ENCODE results near the gene GPC1.
"Not testable (repeated sequence)": the region's sequence is repeated elsewhere in the genome, so short reads cannot be mapped to it uniquely, and the experiment has no call there.

GPC1 gene

GRCh38 chr2:240468303-240469238 is 33.1 kb downstream of the GPC1 start:
- no peak for DNase-seq (ENCODE audit: low read depth)

- no peak for DNase-seq (ENCODE audit: low read depth)
Observed at GRCh38 chr2:240469239-240469636, 33.8 kb downstream of the GPC1 start.

- no peak for DNase-seq (ENCODE audit: low read depth)
Observed at GRCh38 chr2:240469740-240470139, 34.3 kb downstream of the GPC1 start.

GRCh38 chr2:240472078-240472790 is 36.8 kb downstream of the GPC1 start:
- no peak for DNase-seq (ENCODE audit: low read depth)

GRCh38 chr2:240473211-240473610 is 37.7 kb downstream of the GPC1 start:
- DNase-seq (ENCODE audit: low read depth) = no peak

GRCh38 chr2:240477916-240478315 is 42.5 kb downstream of the GPC1 start:
- DNase-seq (ENCODE audit: low read depth) = no peak

- no peak for DNase-seq (ENCODE audit: low read depth)
Observed at GRCh38 chr2:240478346-240479110, 43.1 kb downstream of the GPC1 start.

- no peak for DNase-seq (ENCODE audit: low read depth)
Observed at GRCh38 chr2:240479111-240479501, 43.6 kb downstream of the GPC1 start.

GRCh38 chr2:240480834-240481623 is 45.6 kb downstream of the GPC1 start:
- no peak for DNase-seq (ENCODE audit: low read depth)

- DNase-seq (ENCODE audit: low read depth) = no peak
Observed at GRCh38 chr2:240481720-240482119, 46.3 kb downstream of the GPC1 start.

GRCh38 chr2:240482141-240482540 is 46.7 kb downstream of the GPC1 start:
- DNase-seq (ENCODE audit: low read depth) = no peak

- DNase-seq (ENCODE audit: low read depth) = no peak
Observed at GRCh38 chr2:240491483-240491882, 56.0 kb downstream of the GPC1 start.

GRCh38 chr2:240494194-240494793 is 58.8 kb downstream of the GPC1 start:
- no peak for DNase-seq (ENCODE audit: low read depth)

- not testable (repeated sequence) for DNase-seq (ENCODE audit: low read depth)
Observed at GRCh38 chr2:240494942-240495341, 59.5 kb downstream of the GPC1 start.

- not testable (repeated sequence) for DNase-seq (ENCODE audit: low read depth)
Observed at GRCh38 chr2:240497082-240497481, 61.6 kb downstream of the GPC1 start.

GRCh38 chr2:240498171-240498957 is 62.9 kb downstream of the GPC1 start:
- DNase-seq (ENCODE audit: low read depth) = no peak

GRCh38 chr2:240498958-240499260 is 63.4 kb downstream of the GPC1 start:
- no peak for DNase-seq (ENCODE audit: low read depth)

GRCh38 chr2:240499309-240500301 is 64.1 kb downstream of the GPC1 start:
- no peak for DNase-seq (ENCODE audit: low read depth)
